Upper lobe of left lung (tissue), 6 donors: ENCODE results near the gene FGF9. TPM values are rescaled to one million over a fixed set of nuclear protein-coding genes. Genes with fewer than 3 reads are reported as not detected.
A peak's percentile ranks its signal among the peaks of the same experiment; 100 is the strongest.

ENCODE experiments used
- ATAC-seq, 2 donors: fragments of 200-7000 bp; cut with Tn5 transposase; one replicate each; pipeline ENCODE4 v1.9.1; 2022; ENCODE audit warnings: mild to moderate bottlenecking in 2 of 2, moderate library complexity in 2 of 2; ENCODE audit not compliant: low FRiP score in 2 of 2
- DNase-seq, 2 donors: peaks; one replicate each; pipeline ENCODE4 v3.0.0-alpha.2; 2019 to 2020
- H3K27ac ChIP-seq, 4 donors: fragments of 200-600 bp; sonication (generic); one replicate each; pipeline ENCODE4 v1.5.1; 2016 to 2019
- H3K27me3 ChIP-seq, 4 donors: fragments of 200-600 bp; sonication (generic); one replicate each; pipeline ENCODE4 v1.5.1; 2017 to 2019
- H3K36me3 ChIP-seq, 4 donors: fragments of 200-600 bp; sonication (generic); one replicate each; pipeline ENCODE4 v1.5.1; 2016 to 2019
- H3K4me1 ChIP-seq, 4 donors: fragments of 200-600 bp; sonication (generic); one replicate each; pipeline ENCODE4 v1.5.1; 2018 to 2019
- H3K4me3 ChIP-seq, 4 donors: fragments of 200-600 bp; sonication (generic); one replicate each; pipeline ENCODE4 v1.5.1; 2017 to 2019; ENCODE audit warnings: mild to moderate bottlenecking in 2 of 4, moderate library complexity in 1 of 4
- H3K9me3 ChIP-seq, 4 donors: fragments of 200-600 bp; sonication (generic); one replicate each; pipeline ENCODE4 v1.5.1; 2018 to 2019
- EP300 ChIP-seq, 4 donors: sonication (generic); formaldehyde crosslinking; IDR thresholded peaks; one replicate each; pipeline ENCODE4 v1.5.1; 2017; ENCODE audit warnings: antibody characterized with exemption in 4 of 4, control low read depth in 2 of 4
- POLR2A ChIP-seq, 4 donors: fragments of 450-650 bp; IDR thresholded peaks; one replicate each; pipeline ENCODE4 v1.5.1; 2016 to 2017; ENCODE audit warnings: antibody characterized with exemption in 4 of 4, mild to moderate bottlenecking in 2 of 4
- POLR2AphosphoS5 ChIP-seq, 2 donors: sonication (generic); formaldehyde crosslinking; IDR thresholded peaks; one replicate each; pipeline ENCODE4 v1.5.1; 2017; ENCODE audit warnings: antibody characterized with exemption in 2 of 2
- WGBS, 2 donors: methylation state at CpG; one replicate each; pipeline ENCODE4 v1.1.5; 2017 to 2018; 5-methylcytosine and 5-hydroxymethylcytosine counted together
- total RNA-seq, 6 donors: library from RNA; depleted of rRNA in 4 of 6; stranded (reverse); fragments of >200 nt in 4 of 6; gene quantifications; one replicate each; pipeline versions ENCODE4 v1.1.0 to v1.2.1, GENCODE V29; 2016 to 2021
- TF ChIP-seq, protein P1 (sequence below), 6 experiments: fragments of 450-650 bp in 4 of 6; fragments of 200-600 bp in 2 of 6; sonication (generic) in 2 of 6; IDR thresholded peaks; one replicate each; pipeline ENCODE4 v1.5.1; 2016 to 2019; ENCODE audit warnings: antibody characterized with exemption in 6 of 6
- donor health status: DM: no; HTN: no; CAD: no; lungs with moderate emphysema.
- donor health status: DM: no; HTN: yes; CAD: no; lungs with severe emphysema.

Gene FGF9
- total RNA-seq, 6 donors from 2014 or later: 0.11 to 3.6 (median 0.79) TPM; not detected in 1

DNA sequence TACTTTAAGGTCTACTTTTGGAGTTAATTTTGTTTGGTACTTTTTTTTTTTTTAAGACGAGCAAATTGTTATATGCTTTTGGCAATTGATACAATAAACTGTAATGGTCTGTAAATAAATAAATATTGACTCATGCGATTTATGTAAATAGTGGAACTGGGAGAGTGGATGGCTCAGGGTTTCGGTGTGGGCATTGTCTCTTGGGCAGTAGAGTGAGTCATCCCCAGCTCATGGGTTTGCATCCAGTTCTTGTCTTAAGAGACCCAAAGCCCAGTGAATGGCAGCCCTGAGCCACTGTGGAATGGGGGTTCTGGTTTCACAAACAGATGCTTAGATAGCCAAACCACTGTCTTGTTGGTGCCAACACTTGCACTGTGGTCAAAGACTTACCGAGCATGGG is 33.0 kb downstream of the FGF9 start:
- ATAC-seq: no peak
- 82 to 91% methylated on average over 4 of the region's 4 CpGs for WGBS, 2 donors
- H3K27ac ChIP-seq: no peak overlapping the region
- H3K9me3 ChIP-seq: no peaks in the 10 kb centered on the region
- H3K36me3 ChIP-seq: no peaks in the 10 kb centered on the region
- no peak for DNase-seq
- H3K27me3 ChIP-seq: no peaks in the 10 kb centered on the region
- no peak for TF ChIP-seq POLR2AphosphoS5 (IDR thresholded peaks at IDR 0.05)
- no peak for TF ChIP-seq EP300 (IDR thresholded peaks at IDR 0.05)
- no peak for TF ChIP-seq POLR2A (IDR thresholded peaks at IDR 0.05)
- TF ChIP-seq, protein P1, sequence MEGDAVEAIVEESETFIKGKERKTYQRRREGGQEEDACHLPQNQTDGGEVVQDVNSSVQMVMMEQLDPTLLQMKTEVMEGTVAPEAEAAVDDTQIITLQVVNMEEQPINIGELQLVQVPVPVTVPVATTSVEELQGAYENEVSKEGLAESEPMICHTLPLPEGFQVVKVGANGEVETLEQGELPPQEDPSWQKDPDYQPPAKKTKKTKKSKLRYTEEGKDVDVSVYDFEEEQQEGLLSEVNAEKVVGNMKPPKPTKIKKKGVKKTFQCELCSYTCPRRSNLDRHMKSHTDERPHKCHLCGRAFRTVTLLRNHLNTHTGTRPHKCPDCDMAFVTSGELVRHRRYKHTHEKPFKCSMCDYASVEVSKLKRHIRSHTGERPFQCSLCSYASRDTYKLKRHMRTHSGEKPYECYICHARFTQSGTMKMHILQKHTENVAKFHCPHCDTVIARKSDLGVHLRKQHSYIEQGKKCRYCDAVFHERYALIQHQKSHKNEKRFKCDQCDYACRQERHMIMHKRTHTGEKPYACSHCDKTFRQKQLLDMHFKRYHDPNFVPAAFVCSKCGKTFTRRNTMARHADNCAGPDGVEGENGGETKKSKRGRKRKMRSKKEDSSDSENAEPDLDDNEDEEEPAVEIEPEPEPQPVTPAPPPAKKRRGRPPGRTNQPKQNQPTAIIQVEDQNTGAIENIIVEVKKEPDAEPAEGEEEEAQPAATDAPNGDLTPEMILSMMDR (IDR thresholded peaks at IDR 0.05): no peak
- H3K4me1 ChIP-seq: peaks cover 0 to 3% (median 0%) of the 10 kb centered on the region in 4 donors
- no peak overlapping the region for H3K4me3 ChIP-seq

GRCh38 chr13:21707586-21707985 is 36.7 kb downstream of the FGF9 start:
- WGBS, 2 donors: 75 to 86% methylated on average over 3 of the region's 3 CpGs
- ATAC-seq: no peak
- Histone ChIP-seq H3K27me3 (no peaks in the 10 kb centered on the region), H3K36me3 (no peaks in the 10 kb centered on the region), H3K4me3 (no peak overlapping the region), H3K4me1 (no peaks in the 10 kb centered on the region), H3K9me3 (peaks cover 0 to 4% (median 0%) of the 10 kb centered on the region in 4 donors), H3K27ac (no peak overlapping the region)
- DNase-seq: no peak
- TF ChIP-seq POLR2AphosphoS5 (IDR thresholded peaks at IDR 0.05) (no peak), EP300 (IDR thresholded peaks at IDR 0.05) (no peak), POLR2A (IDR thresholded peaks at IDR 0.05) (no peak)

- peaks cover 0 to 4% (median 0%) of the 10 kb centered on the region in 4 donors for H3K9me3 ChIP-seq
- H3K27me3 ChIP-seq: no peaks in the 10 kb centered on the region
- WGBS, 2 donors: 70 to 74% methylated on average over 1 of the region's 1 CpG
- no peak for TF ChIP-seq POLR2AphosphoS5 (IDR thresholded peaks at IDR 0.05)
- no peaks in the 10 kb centered on the region for H3K4me1 ChIP-seq
- no peak overlapping the region for H3K27ac ChIP-seq
- ATAC-seq (no peak), DNase-seq (no peak)
- H3K4me3 ChIP-seq: no peak overlapping the region
- no peaks in the 10 kb centered on the region for H3K36me3 ChIP-seq
Observed at GRCh38 chr13:21709697-21710096, 38.8 kb downstream of the FGF9 start.

GRCh38 chr13:21710163-21710562 is 39.3 kb downstream of the FGF9 start:
- DNase-seq (no peak), ATAC-seq (no peak)
- H3K27me3 ChIP-seq: no peaks in the 10 kb centered on the region
- TF ChIP-seq POLR2AphosphoS5 (IDR thresholded peaks at IDR 0.05) (no peak), POLR2A (IDR thresholded peaks at IDR 0.05) (no peak), EP300 (IDR thresholded peaks at IDR 0.05) (no peak)
- TF ChIP-seq, protein P1 (IDR thresholded peaks at IDR 0.05): no peak
- H3K4me3 ChIP-seq: no peak overlapping the region
- WGBS, 2 donors: 64 to 78% methylated on average over 2 of the region's 2 CpGs
- peaks cover 0 to 4% (median 0%) of the 10 kb centered on the region in 4 donors for H3K9me3 ChIP-seq
- no peaks in the 10 kb centered on the region for H3K4me1 ChIP-seq
- H3K27ac ChIP-seq: no peak overlapping the region
- no peaks in the 10 kb centered on the region for H3K36me3 ChIP-seq

GRCh38 chr13:21717817-21718216 is 46.9 kb downstream of the FGF9 start:
- Histone ChIP-seq H3K27me3 (no peaks in the 10 kb centered on the region), H3K4me1 (peaks cover 0 to 4% (median 0%) of the 10 kb centered on the region in 4 donors), H3K36me3 (no peaks in the 10 kb centered on the region), H3K9me3 (no peaks in the 10 kb centered on the region), H3K27ac (no peak overlapping the region), H3K4me3 (no peak overlapping the region)
- TF ChIP-seq POLR2A (IDR thresholded peaks at IDR 0.05) (no peak), EP300 (IDR thresholded peaks at IDR 0.05) (no peak), POLR2AphosphoS5 (IDR thresholded peaks at IDR 0.05) (no peak)
- TF ChIP-seq, protein P1 (IDR thresholded peaks at IDR 0.05): no peak
- peak in 1 of 2 donors; percentile 72 for ATAC-seq
- 35 to 54% methylated on average over 4 of the region's 4 CpGs for WGBS, 2 donors
- no peak for DNase-seq

DNA sequence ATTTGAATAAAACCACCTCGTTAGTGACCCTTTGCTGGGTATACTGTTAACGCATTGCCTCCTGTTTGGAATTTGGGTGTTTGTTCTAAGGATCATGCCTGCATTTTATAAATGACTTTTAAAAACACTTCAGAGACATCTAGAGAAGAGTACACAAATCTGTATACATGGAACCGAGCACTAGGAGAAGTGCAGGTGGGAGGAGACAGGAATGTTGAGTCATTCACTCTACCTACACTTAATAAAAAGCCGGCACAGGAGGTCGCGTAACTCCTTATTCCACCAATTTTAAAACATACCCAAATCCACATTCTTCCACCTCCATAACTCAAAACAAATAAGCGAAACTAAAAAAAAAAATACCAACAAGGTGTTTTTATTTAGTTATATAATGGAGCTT is 48.6 kb downstream of the FGF9 start:
- Histone ChIP-seq H3K36me3 (no peaks in the 10 kb centered on the region), H3K4me1 (peaks cover 0 to 4% (median 0%) of the 10 kb centered on the region in 4 donors), H3K27me3 (no peaks in the 10 kb centered on the region), H3K27ac (no peak overlapping the region), H3K9me3 (no peaks in the 10 kb centered on the region), H3K4me3 (no peak overlapping the region)
- DNase-seq: no peak
- WGBS, 2 donors: 58 to 70% methylated on average over 7 of the region's 7 CpGs
- no peak for TF ChIP-seq POLR2A (IDR thresholded peaks at IDR 0.05)
- TF ChIP-seq, protein P1 (IDR thresholded peaks at IDR 0.05): no peak
- no peak for TF ChIP-seq POLR2AphosphoS5 (IDR thresholded peaks at IDR 0.05)
- no peak for TF ChIP-seq EP300 (IDR thresholded peaks at IDR 0.05)
- no peak for ATAC-seq
